Gastroesophageal sphincter (tissue), 4 donors: Measurements from ENCODE around the gene GBP2. TPM values are rescaled to one million over a fixed set of nuclear protein-coding genes. Genes with fewer than 3 reads are reported as not detected.

Experiments
- ATAC-seq: fragments of 150-250 bp; one replicate; pipeline ENCODE4 v1.9.1; 2016; ENCODE audit warnings: mild to moderate bottlenecking, moderate library complexity
- H3K27ac ChIP-seq, 4 donors: fragments of 200-600 bp; sonication (generic) in 3 of 4; 1 replicate in 3 of 4; 2 replicates in 1 of 4; pipeline ENCODE4 v1.5.1; 2016 to 2019
- H3K27me3 ChIP-seq: fragments of 200-600 bp; sonication (generic); one replicate; pipeline ENCODE4 v1.5.1; 2019
- H3K36me3 ChIP-seq, 2 donors: fragments of 200-600 bp; sonication (generic); one replicate each; pipeline ENCODE4 v1.5.1; 2019; ENCODE audit warnings: control low read depth in 1 of 2
- H3K4me1 ChIP-seq, 3 donors: fragments of 200-600 bp; sonication (generic); 1 replicate in 2 of 3; 2 replicates in 1 of 3; pipeline ENCODE4 v1.5.1; 2016 to 2019; ENCODE audit warnings: control low read depth in 2 of 3
- H3K4me3 ChIP-seq, 2 donors: fragments of 200-600 bp; sonication (generic); one replicate each; pipeline ENCODE4 v1.5.1; 2019; ENCODE audit warnings: mild to moderate bottlenecking in 1 of 2, moderate library complexity in 1 of 2
- H3K9me3 ChIP-seq, 3 donors: fragments of 200-600 bp; sonication (generic); one replicate each; pipeline ENCODE4 v1.5.1; 2017 to 2019; ENCODE audit warnings: control low read depth in 2 of 3
- EP300 ChIP-seq: sonication (generic); formaldehyde crosslinking; IDR thresholded peaks from one replicate; pipeline ENCODE4 v1.6.1; 2017; ENCODE audit warnings: antibody characterized with exemption, mild to moderate bottlenecking
- POLR2A ChIP-seq, 2 donors: fragments of 450-650 bp; IDR thresholded peaks; one replicate each; pipeline ENCODE4 v1.6.1; 2017; ENCODE audit warnings: antibody characterized with exemption in 2 of 2, mild to moderate bottlenecking in 2 of 2, moderate library complexity in 1 of 2
- POLR2AphosphoS5 ChIP-seq: sonication (generic); formaldehyde crosslinking; IDR thresholded peaks from one replicate; pipeline ENCODE4 v1.6.1; 2017; ENCODE audit warnings: antibody characterized with exemption
- WGBS, 2 donors: methylation state at CpG; one replicate each; pipeline ENCODE4 v1.1.5; 2018; ENCODE audit warnings: low coverage in 1 of 2; 5-methylcytosine and 5-hydroxymethylcytosine counted together
- total RNA-seq, 4 donors: library from RNA; depleted of rRNA; stranded (reverse); fragments of >200 nt; gene quantifications; one replicate each; pipeline ENCODE4 v1.1.0, GENCODE V29; 2016
- TF ChIP-seq, protein P1 (sequence below), 4 experiments: fragments of 200-600 bp in 2 of 4; fragments of 450-650 bp in 2 of 4; sonication (generic) in 1 of 4; IDR thresholded peaks; one replicate each; pipeline ENCODE4 v1.5.1; 2017 to 2019; ENCODE audit warnings: antibody characterized with exemption in 4 of 4, mild to moderate bottlenecking in 2 of 4, moderate library complexity in 2 of 4

Gene GBP2
- total RNA-seq, 4 donors from 2014 or later, result 147 to 172 (median 167) TPM

DNA sequence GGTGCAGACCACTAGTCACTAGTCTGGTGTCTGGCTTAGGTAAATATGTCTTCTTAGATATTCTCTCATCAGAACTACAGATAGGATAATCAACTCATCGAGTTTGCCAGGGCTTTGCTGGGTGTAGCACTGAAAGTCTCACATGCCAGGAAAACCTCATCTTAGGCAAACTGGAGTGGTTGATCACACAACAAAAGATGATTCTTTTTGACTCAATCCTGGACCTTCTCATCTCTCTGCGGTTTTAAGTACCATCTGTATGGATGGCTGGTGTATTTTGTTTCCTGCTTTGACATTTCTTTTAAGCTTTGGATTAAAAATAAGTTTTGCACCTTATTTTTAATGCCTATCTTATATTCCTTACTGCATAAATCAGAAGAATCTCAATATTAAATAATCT lies 11.3 kb downstream of the GBP2 start:
- Histone ChIP-seq H3K4me1 (peaks cover 0 to 22% (median 0%) of the 10 kb centered on the region in 3 donors), H3K27ac (peak overlapping the region in 1 of 4 donors; percentile 53), H3K9me3 (no peaks in the 10 kb centered on the region), H3K27me3 (no peaks in the 10 kb centered on the region), H3K36me3 (peaks cover 26 to 100% of the 10 kb centered on the region in 2 donors), H3K4me3 (no peak overlapping the region)
- TF ChIP-seq, protein P1, sequence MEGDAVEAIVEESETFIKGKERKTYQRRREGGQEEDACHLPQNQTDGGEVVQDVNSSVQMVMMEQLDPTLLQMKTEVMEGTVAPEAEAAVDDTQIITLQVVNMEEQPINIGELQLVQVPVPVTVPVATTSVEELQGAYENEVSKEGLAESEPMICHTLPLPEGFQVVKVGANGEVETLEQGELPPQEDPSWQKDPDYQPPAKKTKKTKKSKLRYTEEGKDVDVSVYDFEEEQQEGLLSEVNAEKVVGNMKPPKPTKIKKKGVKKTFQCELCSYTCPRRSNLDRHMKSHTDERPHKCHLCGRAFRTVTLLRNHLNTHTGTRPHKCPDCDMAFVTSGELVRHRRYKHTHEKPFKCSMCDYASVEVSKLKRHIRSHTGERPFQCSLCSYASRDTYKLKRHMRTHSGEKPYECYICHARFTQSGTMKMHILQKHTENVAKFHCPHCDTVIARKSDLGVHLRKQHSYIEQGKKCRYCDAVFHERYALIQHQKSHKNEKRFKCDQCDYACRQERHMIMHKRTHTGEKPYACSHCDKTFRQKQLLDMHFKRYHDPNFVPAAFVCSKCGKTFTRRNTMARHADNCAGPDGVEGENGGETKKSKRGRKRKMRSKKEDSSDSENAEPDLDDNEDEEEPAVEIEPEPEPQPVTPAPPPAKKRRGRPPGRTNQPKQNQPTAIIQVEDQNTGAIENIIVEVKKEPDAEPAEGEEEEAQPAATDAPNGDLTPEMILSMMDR (IDR thresholded peaks at IDR 0.05), result no peak
- TF ChIP-seq EP300 (no peak), POLR2A (IDR thresholded peaks at IDR 0.05) (no peak), POLR2AphosphoS5 (no peak)
- 65 to 100% methylated on average over 1 to 2 of the region's 2 CpGs for WGBS, 2 donors
- ATAC-seq, result no peak

DNA sequence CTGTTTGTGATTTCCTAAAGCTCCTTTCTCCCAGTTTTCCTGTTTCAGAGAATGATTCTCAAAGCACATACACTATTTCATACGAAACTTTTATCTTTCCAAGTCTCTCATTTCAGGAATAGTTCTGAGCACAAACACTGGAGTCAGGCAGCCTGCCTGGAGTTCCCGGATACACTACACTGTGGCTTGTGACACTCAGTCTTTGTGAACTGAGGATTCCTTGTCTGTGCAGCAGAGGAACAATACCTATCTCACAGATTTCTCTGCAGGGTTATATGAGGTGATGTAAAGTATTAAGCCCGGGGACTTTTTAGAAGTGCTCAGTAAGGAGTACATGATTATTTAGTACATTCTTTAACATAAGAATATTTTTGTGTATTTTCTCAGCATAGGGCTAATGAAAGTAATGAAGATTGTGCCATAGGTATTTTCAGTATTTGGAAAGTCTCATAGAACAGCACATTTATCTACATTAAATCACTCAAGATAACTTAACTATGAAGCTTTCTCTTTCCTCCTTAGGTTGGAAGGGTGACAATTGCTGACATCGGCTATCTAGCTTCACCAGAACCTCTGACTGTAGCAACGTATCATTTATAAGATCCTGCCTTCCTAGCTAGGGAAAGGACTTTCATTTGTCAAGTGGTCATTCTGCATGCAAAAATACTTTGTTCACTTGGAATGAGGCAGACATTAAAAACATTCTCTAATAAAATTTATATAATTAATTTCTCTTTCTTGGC lies 12.9 kb downstream of the GBP2 start:
- no peak for ATAC-seq
- H3K36me3 ChIP-seq, result peaks cover 29 to 100% of the 10 kb centered on the region in 2 donors
- H3K27ac ChIP-seq, result peak overlapping the region in 3 of 4 donors; percentile 32 to 53 (median 45)
- 37 to 39% methylated on average over 5 of the region's 5 CpGs for WGBS, 2 donors
- TF ChIP-seq POLR2A (IDR thresholded peaks at IDR 0.05), result no peak
- TF ChIP-seq, protein P1 (IDR thresholded peaks at IDR 0.05), result no peak
- no peak for TF ChIP-seq POLR2AphosphoS5
- no peak for TF ChIP-seq EP300
- no peak overlapping the region for H3K4me3 ChIP-seq
- H3K4me1 ChIP-seq, result peaks cover 0 to 22% (median 0%) of the 10 kb centered on the region in 3 donors
- H3K27me3 ChIP-seq, result no peaks in the 10 kb centered on the region
- no peaks in the 10 kb centered on the region for H3K9me3 ChIP-seq

DNA sequence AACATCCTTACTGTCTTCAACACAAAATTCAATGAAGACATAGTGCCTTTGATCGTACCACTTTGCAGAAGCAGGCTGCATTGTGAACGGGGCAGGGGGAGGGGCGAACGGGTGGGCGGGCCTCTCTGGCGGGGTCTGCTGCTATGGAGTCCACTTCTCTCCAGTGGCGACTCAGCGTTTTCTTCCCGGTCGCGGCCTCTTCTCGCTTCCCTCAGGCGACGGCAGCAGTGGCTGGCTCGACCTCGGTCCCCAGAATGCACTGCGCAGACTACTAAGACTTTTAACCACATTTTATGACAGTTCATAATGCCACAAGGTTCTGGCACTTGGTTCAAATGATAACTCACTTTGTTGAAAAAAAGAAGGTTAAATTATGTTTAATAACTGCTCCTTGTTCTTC lies 21.2 kb downstream of the GBP2 start:
- Histone ChIP-seq H3K27me3 (no peaks in the 10 kb centered on the region), H3K4me3 (no peak overlapping the region), H3K36me3 (peaks cover 25 to 55% of the 10 kb centered on the region in 2 donors), H3K27ac (no peak overlapping the region), H3K4me1 (no peaks in the 10 kb centered on the region), H3K9me3 (no peaks in the 10 kb centered on the region)
- TF ChIP-seq POLR2AphosphoS5, result no peak
- no peak for TF ChIP-seq POLR2A (IDR thresholded peaks at IDR 0.05)
- ATAC-seq, result no peak
- WGBS, 2 donors, result 83 to 95% methylated on average over 11 to 17 of the region's 17 CpGs

DNA sequence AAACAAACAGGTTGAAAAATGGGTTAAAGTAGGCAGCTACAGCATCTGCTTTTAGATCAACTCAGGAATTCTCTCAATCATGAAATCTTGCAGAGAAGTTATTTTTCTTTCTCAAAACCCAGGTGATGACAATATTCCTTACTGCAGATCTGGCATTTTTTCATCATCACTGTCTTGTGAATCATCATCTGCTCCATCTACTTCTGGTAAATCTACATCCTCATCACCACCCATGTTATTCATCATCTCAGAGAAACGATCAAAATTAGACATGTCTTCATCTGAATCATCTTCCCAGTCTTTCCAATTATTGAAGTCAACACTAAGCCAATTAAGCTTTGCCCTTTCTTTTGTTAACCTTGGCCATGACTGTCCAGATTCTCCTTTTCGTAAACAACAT lies 21.8 kb downstream of the GBP2 start:
- Histone ChIP-seq H3K9me3 (no peaks in the 10 kb centered on the region), H3K27me3 (no peaks in the 10 kb centered on the region), H3K4me3 (no peak overlapping the region), H3K4me1 (no peaks in the 10 kb centered on the region), H3K36me3 (peaks cover 20 to 50% of the 10 kb centered on the region in 2 donors), H3K27ac (no peak overlapping the region)
- WGBS, 2 donors, result 68 to 90% methylated on average over 2 of the region's 2 CpGs
- no peak for ATAC-seq
- TF ChIP-seq EP300, result no peak
- TF ChIP-seq, protein P1 (IDR thresholded peaks at IDR 0.05), result no peak

DNA sequence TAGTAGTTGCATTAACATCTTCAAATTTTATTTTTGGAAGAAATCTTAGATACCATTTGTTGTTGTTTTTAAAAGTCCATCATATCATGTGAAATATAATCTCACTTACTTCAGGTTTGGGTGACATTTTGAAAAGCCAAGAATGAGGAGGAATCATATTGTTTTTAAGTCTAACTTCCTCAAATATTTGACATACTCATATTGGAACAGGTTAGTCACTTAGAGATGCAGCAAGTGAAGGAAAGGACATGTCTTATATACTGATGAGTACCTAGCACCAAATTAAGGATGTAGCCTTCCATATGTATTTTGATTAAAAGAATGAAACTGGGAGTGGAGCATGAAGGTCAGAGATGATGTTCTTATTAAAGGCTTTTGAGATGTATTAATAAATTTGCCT lies 23.9 kb downstream of the GBP2 start:
- Histone ChIP-seq H3K36me3 (peaks cover 16 to 29% of the 10 kb centered on the region in 2 donors), H3K4me3 (no peak overlapping the region), H3K9me3 (no peaks in the 10 kb centered on the region), H3K27ac (no peak overlapping the region), H3K27me3 (no peaks in the 10 kb centered on the region), H3K4me1 (no peaks in the 10 kb centered on the region)
- TF ChIP-seq, protein P1 (IDR thresholded peaks at IDR 0.05), result no peak
- TF ChIP-seq POLR2AphosphoS5, result no peak
- TF ChIP-seq POLR2A (IDR thresholded peaks at IDR 0.05), result no peak
- TF ChIP-seq EP300, result no peak
- ATAC-seq, result no peak
